ENCODE results near the gene PEX6. TPM values are rescaled to one million over a fixed set of nuclear protein-coding genes. Genes with fewer than 3 reads are reported as not detected.
A peak's percentile ranks its signal among the peaks of the same experiment; 100 is the strongest.
"Not testable (repeated sequence)": the region's sequence is repeated elsewhere in the genome, so short reads cannot be mapped to it uniquely, and the experiment has no call there.

Gene PEX6
- total RNA-seq, 1 donor from 2014 or later = 19.6 TPM

DNA sequence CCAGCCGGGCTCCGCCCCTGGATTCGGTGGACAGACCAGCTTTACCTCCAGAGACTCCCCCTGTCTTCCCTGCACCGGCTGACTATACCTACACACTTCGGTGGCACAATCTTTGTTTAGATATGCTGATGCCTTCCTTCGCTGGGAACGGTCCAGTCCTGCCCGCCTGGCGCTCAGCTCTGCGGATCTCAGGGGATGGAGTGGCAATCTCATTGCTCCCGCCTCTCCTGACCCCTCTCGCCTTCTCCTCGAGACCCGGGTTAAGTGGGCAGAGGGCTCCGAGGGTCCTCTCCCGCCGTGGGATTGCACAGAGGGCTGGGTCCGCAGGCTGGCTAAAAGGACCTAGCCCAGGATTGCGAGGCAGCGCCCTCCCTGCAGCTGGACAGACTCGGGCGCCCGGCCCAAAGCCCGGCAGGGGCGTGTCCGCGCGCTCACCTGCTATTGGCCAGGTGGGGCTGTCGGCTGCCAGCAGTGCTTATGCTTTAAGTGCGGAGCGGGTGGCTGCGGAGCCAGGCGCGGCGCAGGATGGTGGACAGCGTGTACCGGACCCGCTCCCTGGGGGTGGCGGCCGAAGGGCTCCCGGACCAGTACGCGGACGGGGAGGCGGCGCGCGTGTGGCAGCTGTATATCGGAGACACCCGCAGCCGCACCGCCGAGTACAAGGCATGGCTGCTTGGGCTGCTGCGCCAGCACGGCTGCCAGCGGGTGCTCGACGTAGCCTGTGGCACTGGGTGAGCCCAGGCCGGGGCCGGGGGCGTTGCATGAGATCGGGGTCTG lies 18.6 kb downstream of the PEX6 start, which contains the start of gene GNMT:
TSS of gene GNMT (plus strand) at position 512 of the 777 bp plus-strand sequence. CDS start at position 526, 14 bp downstream.
- intact Hi-C loops (cut with DNase I) = no loop called here
- Histone ChIP-seq H3K9me3 (no peaks in the 10 kb centered on the region), H3K27ac (peak within 1 kb of the TSS; percentile 14), H3K4me1 (peaks cover 14% of the 10 kb centered on the region), H3K4me3 (peak within 1 kb of the TSS; percentile 45 to 71), H3K36me3 (peaks cover 0 to 12% of the 10 kb centered on the region in 2 donors), H3K27me3 (no peaks in the 10 kb centered on the region)
- TF ChIP-seq POLR2AphosphoS5 (IDR thresholded peaks at IDR 0.05; ENCODE audit: insufficient read depth in 1 of 2, low read depth in 1 of 2) (peak in 1 of 2 donors; percentile 46), POLR2A (IDR thresholded peaks at IDR 0.05) (no peak)
- DNase-seq (ENCODE audit: extremely low spot score in 2 of 2) = no peak

- Histone ChIP-seq H3K4me1 (peaks cover 14% of the 10 kb centered on the region), H3K4me3 (peak overlapping the region; percentile 45 to 71), H3K27ac (no peak overlapping the region), H3K36me3 (peaks cover 0 to 10% of the 10 kb centered on the region in 2 donors), H3K27me3 (no peaks in the 10 kb centered on the region), H3K9me3 (no peaks in the 10 kb centered on the region)
- TF ChIP-seq POLR2A (IDR thresholded peaks at IDR 0.05) (no peak), POLR2AphosphoS5 (IDR thresholded peaks at IDR 0.05; ENCODE audit: insufficient read depth in 1 of 2, low read depth in 1 of 2) (no peak), CTCF (IDR thresholded peaks at IDR 0.05) (no peak)
- no peak for DNase-seq (ENCODE audit: extremely low spot score in 2 of 2)
- intact Hi-C loops (cut with DNase I) = no loop called here
Measured at GRCh38 chr6:42959917-42960242, 19.1 kb downstream of the PEX6 start.

GRCh38 chr6:42958125-42958524 lies 20.9 kb downstream of the PEX6 start:
- no peak for DNase-seq (ENCODE audit: extremely low spot score in 2 of 2)
- TF ChIP-seq POLR2AphosphoS5 (IDR thresholded peaks at IDR 0.05; ENCODE audit: insufficient read depth in 1 of 2, low read depth in 1 of 2) (no peak), CTCF (IDR thresholded peaks at IDR 0.05) (no peak), POLR2A (IDR thresholded peaks at IDR 0.05) (no peak)
- Histone ChIP-seq H3K9me3 (no peaks in the 10 kb centered on the region), H3K4me1 (peaks cover 14% of the 10 kb centered on the region), H3K4me3 (no peak overlapping the region), H3K27ac (no peak overlapping the region), H3K27me3 (no peaks in the 10 kb centered on the region), H3K36me3 (no peaks in the 10 kb centered on the region)
- intact Hi-C loops (cut with DNase I) = no loop called here

DNA sequence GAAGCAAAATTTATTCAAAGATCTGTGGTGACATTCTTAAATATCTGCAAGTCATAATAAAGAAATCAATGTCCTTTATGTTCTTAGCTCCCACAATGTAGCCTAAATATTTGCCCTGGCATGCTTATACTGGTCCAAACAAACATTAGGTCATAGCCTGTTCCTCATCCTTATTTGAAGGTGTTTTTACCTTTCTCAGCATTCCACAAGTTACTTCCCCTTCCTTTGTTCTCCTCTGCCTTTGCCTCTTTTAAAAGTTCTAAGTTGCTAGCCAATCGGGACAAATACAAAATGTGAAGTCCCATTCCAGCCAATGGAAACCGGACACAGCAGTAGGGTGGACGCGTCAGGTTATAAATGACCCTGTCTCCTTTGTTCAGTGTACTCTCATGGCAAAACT lies 24.6 kb downstream of the PEX6 start:
- H3K4me1 ChIP-seq; H3K4me3 ChIP-seq; H3K36me3 ChIP-seq; DNase-seq (ENCODE audit: extremely low spot score in 2 of 2); H3K27ac ChIP-seq; H3K9me3 ChIP-seq; H3K27me3 ChIP-seq; intact Hi-C loops (cut with DNase I): not testable (repeated sequence)

DNA sequence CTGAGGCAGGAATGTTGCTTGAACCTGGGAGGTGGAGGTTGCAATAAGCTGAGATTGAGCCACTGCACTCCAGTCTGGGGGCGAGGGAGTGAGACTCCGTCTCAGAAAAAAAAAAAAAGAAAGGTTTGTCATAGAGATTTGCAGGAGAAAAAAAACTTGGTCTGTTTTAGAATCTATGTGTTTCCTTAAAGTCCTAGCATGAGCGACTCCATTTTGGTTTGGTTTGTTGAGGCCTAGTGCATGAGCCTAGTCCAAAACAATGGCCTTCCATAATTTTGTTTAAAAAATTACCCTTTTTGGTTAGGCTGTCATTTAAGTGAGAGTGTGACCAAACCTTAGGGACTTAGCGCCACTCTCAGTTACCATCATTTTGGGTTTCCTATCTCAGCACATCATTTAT lies 26.6 kb downstream of the PEX6 start:
- intact Hi-C loops (cut with DNase I) = no loop called here
- H3K4me3 ChIP-seq = no peak overlapping the region
- no peaks in the 10 kb centered on the region for H3K27me3 ChIP-seq
- DNase-seq (ENCODE audit: extremely low spot score in 2 of 2) = no peak
- no peaks in the 10 kb centered on the region for H3K36me3 ChIP-seq
- no peaks in the 10 kb centered on the region for H3K9me3 ChIP-seq
- H3K27ac ChIP-seq = no peak overlapping the region
- TF ChIP-seq POLR2A (IDR thresholded peaks at IDR 0.05) = no peak
- TF ChIP-seq CTCF (IDR thresholded peaks at IDR 0.05) = no peak
- TF ChIP-seq POLR2AphosphoS5 (IDR thresholded peaks at IDR 0.05; ENCODE audit: insufficient read depth in 1 of 2, low read depth in 1 of 2) = no peak
- H3K4me1 ChIP-seq = no peaks in the 10 kb centered on the region

DNA sequence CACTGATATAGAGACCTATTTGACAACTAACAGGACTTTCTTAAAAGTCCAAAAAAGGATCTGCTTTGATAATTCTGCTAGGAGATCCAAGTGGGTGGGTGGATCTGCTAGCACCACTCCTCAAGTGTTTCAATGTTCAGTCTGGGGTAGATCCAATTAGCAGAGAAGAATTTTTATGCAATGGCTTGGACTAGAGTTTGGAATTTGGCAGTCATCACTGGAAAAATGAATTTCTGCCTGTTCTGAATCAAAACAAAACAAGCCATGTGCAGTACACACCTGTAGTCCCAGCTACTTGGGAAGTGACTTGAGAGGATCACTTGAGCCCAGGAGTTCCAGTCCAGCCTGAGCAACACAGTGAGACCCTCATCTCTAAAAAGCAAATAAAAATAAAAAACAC lies 31.0 kb downstream of the PEX6 start:
- intact Hi-C loops (cut with DNase I) = no loop called here
- Histone ChIP-seq H3K27me3 (no peaks in the 10 kb centered on the region), H3K4me3 (no peak overlapping the region), H3K36me3 (no peaks in the 10 kb centered on the region), H3K4me1 (no peaks in the 10 kb centered on the region), H3K9me3 (no peaks in the 10 kb centered on the region), H3K27ac (no peak overlapping the region)
- no peak for DNase-seq (ENCODE audit: extremely low spot score in 2 of 2)
- no peak for TF ChIP-seq POLR2AphosphoS5 (IDR thresholded peaks at IDR 0.05; ENCODE audit: insufficient read depth in 1 of 2, low read depth in 1 of 2)
- no peak for TF ChIP-seq POLR2A (IDR thresholded peaks at IDR 0.05)
- no peak for TF ChIP-seq CTCF (IDR thresholded peaks at IDR 0.05)
